ENCODE measurements around the gene SLC26A4. TPM values are rescaled to one million over a fixed set of nuclear protein-coding genes. Genes with fewer than 3 reads are reported as not detected.
A peak's percentile ranks its signal among the peaks of the same experiment; 100 is the strongest.

Gene SLC26A4
- total and polyA plus RNA-seq, 9 of the 15 experiments (the other 6 are each of a cell fraction or from before 2014, with no cell fraction given), result 0.09 to 1.2 (median 0.33) TPM

DNA sequence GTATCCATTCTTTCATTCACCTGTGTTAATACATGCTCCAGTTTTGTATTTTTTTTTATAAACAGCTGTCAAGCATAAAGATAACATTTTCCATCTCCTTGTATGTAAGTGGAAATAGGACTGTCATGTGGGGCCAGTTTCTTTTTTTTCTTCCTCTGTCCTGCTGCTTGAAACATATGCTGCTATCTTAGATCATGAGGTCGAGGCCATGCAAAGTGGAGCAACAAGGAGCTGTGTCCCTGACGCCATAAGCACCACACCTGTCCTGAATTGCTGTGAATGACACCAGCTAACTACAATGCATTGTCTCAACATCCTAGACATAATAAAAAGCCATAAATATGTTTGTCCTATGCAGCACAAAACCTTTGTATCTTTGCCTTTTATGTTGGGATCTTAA lies 37.7 kb upstream of the SLC26A4 start (continued):
- TF ChIP-seq, protein P1, sequence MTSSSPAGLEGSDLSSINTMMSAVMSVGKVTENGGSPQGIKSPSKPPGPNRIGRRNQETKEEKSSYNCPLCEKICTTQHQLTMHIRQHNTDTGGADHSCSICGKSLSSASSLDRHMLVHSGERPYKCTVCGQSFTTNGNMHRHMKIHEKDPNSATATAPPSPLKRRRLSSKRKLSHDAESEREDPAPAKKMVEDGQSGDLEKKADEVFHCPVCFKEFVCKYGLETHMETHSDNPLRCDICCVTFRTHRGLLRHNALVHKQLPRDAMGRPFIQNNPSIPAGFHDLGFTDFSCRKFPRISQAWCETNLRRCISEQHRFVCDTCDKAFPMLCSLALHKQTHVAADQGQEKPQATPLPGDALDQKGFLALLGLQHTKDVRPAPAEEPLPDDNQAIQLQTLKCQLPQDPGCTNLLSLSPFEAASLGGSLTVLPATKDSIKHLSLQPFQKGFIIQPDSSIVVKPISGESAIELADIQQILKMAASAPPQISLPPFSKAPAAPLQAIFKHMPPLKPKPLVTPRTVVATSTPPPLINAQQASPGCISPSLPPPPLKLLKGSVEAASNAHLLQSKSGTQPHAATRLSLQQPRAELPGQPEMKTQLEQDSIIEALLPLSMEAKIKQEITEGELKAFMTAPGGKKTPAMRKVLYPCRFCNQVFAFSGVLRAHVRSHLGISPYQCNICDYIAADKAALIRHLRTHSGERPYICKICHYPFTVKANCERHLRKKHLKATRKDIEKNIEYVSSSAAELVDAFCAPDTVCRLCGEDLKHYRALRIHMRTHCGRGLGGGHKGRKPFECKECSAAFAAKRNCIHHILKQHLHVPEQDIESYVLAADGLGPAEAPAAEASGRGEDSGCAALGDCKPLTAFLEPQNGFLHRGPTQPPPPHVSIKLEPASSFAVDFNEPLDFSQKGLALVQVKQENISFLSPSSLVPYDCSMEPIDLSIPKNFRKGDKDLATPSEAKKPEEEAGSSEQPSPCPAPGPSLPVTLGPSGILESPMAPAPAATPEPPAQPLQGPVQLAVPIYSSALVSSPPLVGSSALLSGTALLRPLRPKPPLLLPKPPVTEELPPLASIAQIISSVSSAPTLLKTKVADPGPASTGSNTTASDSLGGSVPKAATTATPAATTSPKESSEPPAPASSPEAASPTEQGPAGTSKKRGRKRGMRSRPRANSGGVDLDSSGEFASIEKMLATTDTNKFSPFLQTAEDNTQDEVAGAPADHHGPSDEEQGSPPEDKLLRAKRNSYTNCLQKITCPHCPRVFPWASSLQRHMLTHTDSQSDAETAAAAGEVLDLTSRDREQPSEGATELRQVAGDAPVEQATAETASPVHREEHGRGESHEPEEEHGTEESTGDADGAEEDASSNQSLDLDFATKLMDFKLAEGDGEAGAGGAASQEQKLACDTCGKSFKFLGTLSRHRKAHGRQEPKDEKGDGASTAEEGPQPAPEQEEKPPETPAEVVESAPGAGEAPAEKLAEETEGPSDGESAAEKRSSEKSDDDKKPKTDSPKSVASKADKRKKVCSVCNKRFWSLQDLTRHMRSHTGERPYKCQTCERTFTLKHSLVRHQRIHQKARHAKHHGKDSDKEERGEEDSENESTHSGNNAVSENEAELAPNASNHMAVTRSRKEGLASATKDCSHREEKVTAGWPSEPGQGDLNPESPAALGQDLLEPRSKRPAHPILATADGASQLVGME (CRISPR knock-in tag; IDR thresholded peaks at IDR 0.05), result no peak

GRCh38 chr7:107627002-107627401 lies 33.6 kb upstream of the SLC26A4 start:
- in situ Hi-C loops (cut with MboI), result no loop called here
- no TSS peak for BruUV-seq (replicated peaks)
- POLR2A ChIA-PET, result interaction anchor here (0.6 to 1.4 kb wide), 2 partner anchors 9 to 269 kb away, joined by 3 read pairs; no protein-coding TSS in a partner anchor
- Histone ChIP-seq H3K4me1 (replicated peaks in 1 of 2; ENCODE audit: control insufficient read depth in 2 of 2, insufficient read depth in 2 of 2, low read length in 2 of 2) (no peaks in the 10 kb centered on the region), H3K4me2 (ENCODE audit: insufficient read depth, low read length) (no peak overlapping the region), H3K4me3 (no peak overlapping the region), H3K27me3 (ENCODE audit: control insufficient read depth in 2 of 2, insufficient read depth in 2 of 2, low read length in 2 of 2) (no peaks in the 10 kb centered on the region), H3K9me1 (ENCODE audit: control insufficient read depth, insufficient read depth, low read length) (no peaks in the 10 kb centered on the region), H4K20me1 (replicated peaks; ENCODE audit: control insufficient read depth, insufficient read depth, low read length) (no peaks in the 10 kb centered on the region), H3K79me2 (ENCODE audit: control insufficient read depth, insufficient read depth, low read length) (no peaks in the 10 kb centered on the region), H3K9ac (ENCODE audit: insufficient read depth in 1 of 2, low read depth in 2 of 2, low read length in 2 of 2) (no peak overlapping the region), H2AFZ (ENCODE audit: low read depth, low read length) (no peak overlapping the region), H3K36me3 (ENCODE audit: control insufficient read depth, insufficient read depth, low read length) (peaks cover 13% of the 10 kb centered on the region; the same call in 1 of the 3 replicates), H3K27ac (ENCODE audit: extremely low read depth, low read depth, low read length) (no peak overlapping the region), H3K9me3 (replicated peaks; ENCODE audit: control insufficient read depth, insufficient read depth, low read depth, low read length) (no peaks in the 10 kb centered on the region)
- TF ChIP-seq BCOR (IDR thresholded peaks at IDR 0.05) (0 out of 2 replicates have a peak, but pooled peaks have one; percentile 29), ZNF146 (CRISPR knock-in tag; IDR thresholded peaks at IDR 0.05; ENCODE audit: unreplicated experiment) (peak; percentile 81), ZNF197 (CRISPR knock-in tag; IDR thresholded peaks at IDR 0.05; ENCODE audit: low read depth) (no peak), RB1 (IDR thresholded peaks at IDR 0.05; ENCODE audit: low read depth) (no peak), SOX6 (IDR thresholded peaks at IDR 0.05) (no peak)
- DNase-seq (ENCODE audit: extremely low read depth in 1 of 4, low spot score in 3 of 4) (no peak), ATAC-seq (no peak), FAIRE-seq (no peak)
- intact Hi-C loops (cut with micrococcal nuclease), result loop anchor here (10.0 kb wide), 1 partner anchor 248 kb away; no protein-coding TSS in a partner anchor
- CTCF ChIA-PET (ENCODE audit: low intra/inter-chr PET ratio), result no interaction called here
- 59% methylated on average over 4 of the region's 4 CpGs for WGBS (ENCODE audit: insufficient coverage, low coverage, missing lambda C conversion rate)
